Trophoblast cell (in vitro differentiated cells and primary cell): Measurements from ENCODE around the gene COA1.
"Not testable (repeated sequence)": the region's sequence is repeated elsewhere in the genome, so short reads cannot be mapped to it uniquely, and the experiment has no call there.

Experiments
- DNase-seq, 2 donors: peaks; one replicate each; pipeline ENCODE4 v3.0.0-alpha.2; 2016
- H2AFZ ChIP-seq: 2 replicates; pipeline ENCODE4 v1.6.1; 2013; ENCODE audit warnings: low read length, moderate library complexity, mild to moderate bottlenecking; ENCODE audit not compliant: insufficient read depth, poor library complexity
- H2AK5ac ChIP-seq: 2 replicates; pipeline ENCODE4 v1.6.1; 2013; ENCODE audit warnings: mild to moderate bottlenecking, low read length
- H2BK120ac ChIP-seq: 2 replicates; pipeline ENCODE4 v1.6.1; 2013; ENCODE audit warnings: low read length, mild to moderate bottlenecking, moderate library complexity; ENCODE audit not compliant: insufficient read depth, poor library complexity
- H2BK12ac ChIP-seq: 2 replicates; pipeline ENCODE4 v1.6.1; 2013; ENCODE audit warnings: mild to moderate bottlenecking, low read length, moderate library complexity
- H2BK5ac ChIP-seq: 2 replicates; pipeline ENCODE4 v1.6.1; 2013; ENCODE audit warnings: low read length, low read depth, moderate library complexity, mild to moderate bottlenecking; ENCODE audit not compliant: poor library complexity
- H3K14ac ChIP-seq: 2 replicates; pipeline ENCODE4 v1.6.1; 2013; ENCODE audit warnings: mild to moderate bottlenecking, low read length
- H3K18ac ChIP-seq: 2 replicates; pipeline ENCODE4 v1.6.1; 2013; ENCODE audit warnings: mild to moderate bottlenecking, low read length
- H3K23ac ChIP-seq: 2 replicates; pipeline ENCODE4 v1.6.1; 2013; ENCODE audit warnings: low read length
- H3K27ac ChIP-seq: 2 replicates; pipeline ENCODE4 v1.5.1; 2013; ENCODE audit warnings: low read depth, mild to moderate bottlenecking, inconsistent platforms, low read length, moderate library complexity
- H3K27me3 ChIP-seq: 2 replicates; pipeline ENCODE4 v1.6.1; 2013; ENCODE audit warnings: inconsistent platforms, mild to moderate bottlenecking, low read length, moderate library complexity; ENCODE audit not compliant: insufficient read depth
- H3K36me3 ChIP-seq, 2 experiments: 1 replicate in 1 of 2; 2 replicates in 1 of 2; pipeline ENCODE4 v1.6.1; 2013; ENCODE audit warnings: low read length in 2 of 2, mild to moderate bottlenecking in 2 of 2, moderate library complexity in 1 of 2; ENCODE audit not compliant: insufficient read depth in 2 of 2, control insufficient read depth in 1 of 2
- H3K4ac ChIP-seq: 2 replicates; pipeline ENCODE4 v1.6.1; 2013; ENCODE audit warnings: low read depth, mild to moderate bottlenecking, low read length, moderate library complexity
- H3K4me1 ChIP-seq, 2 experiments: 1 replicate in 1 of 2; 2 replicates in 1 of 2; pipeline ENCODE4 v1.6.1; 2013; ENCODE audit warnings: low read length in 2 of 2, mild to moderate bottlenecking in 2 of 2, moderate library complexity in 1 of 2; ENCODE audit not compliant: insufficient read depth in 2 of 2, control insufficient read depth in 1 of 2
- H3K4me2 ChIP-seq: 2 replicates; pipeline ENCODE4 v1.6.1; 2013; ENCODE audit warnings: inconsistent platforms, mild to moderate bottlenecking, low read length, moderate library complexity
- H3K4me3 ChIP-seq: 2 replicates; pipeline ENCODE4 v1.5.1; 2013; ENCODE audit warnings: mild to moderate bottlenecking, low read depth, low read length, inconsistent platforms
- H3K79me1 ChIP-seq: one replicate; pipeline ENCODE4 v1.6.1; 2013; ENCODE audit warnings: low read length
- H3K79me2 ChIP-seq: 2 replicates; pipeline ENCODE4 v1.6.1; 2013; ENCODE audit warnings: low read length, mild to moderate bottlenecking; ENCODE audit not compliant: control insufficient read depth, insufficient read depth, poor library complexity
- H3K9ac ChIP-seq: 2 replicates; pipeline ENCODE4 v1.6.1; 2013; ENCODE audit warnings: mild to moderate bottlenecking, low read length
- H3K9me3 ChIP-seq: 2 replicates; pipeline ENCODE4 v1.6.1; 2013; ENCODE audit warnings: low read depth, mild to moderate bottlenecking, control low read depth, inconsistent platforms, low read length; ENCODE audit not compliant: insufficient read depth
- H4K12ac ChIP-seq: 2 replicates; pipeline ENCODE4 v1.6.1; 2013; ENCODE audit warnings: low read depth, mild to moderate bottlenecking, low read length, moderate library complexity
- H4K8ac ChIP-seq: 2 replicates; pipeline ENCODE4 v1.6.1; 2013; ENCODE audit warnings: low read depth, mild to moderate bottlenecking, low read length, moderate library complexity
- H4K91ac ChIP-seq: one replicate; pipeline ENCODE4 v1.6.1; 2013; ENCODE audit warnings: low read depth, mild to moderate bottlenecking, low read length, moderate library complexity
- WGBS: extraction: QIAGEN DNeasy Blood & Tissue Kit; methylation state at CpG from one replicate; pipeline ENCODE4 v1.1.7; 2013; ENCODE audit warnings: missing lambda C conversion rate; ENCODE audit not compliant: insufficient read length, insufficient coverage; ENCODE audit errors: extremely low coverage; 5-methylcytosine and 5-hydroxymethylcytosine counted together

The COA1 gene

GRCh38 chr7:43711503-43711902 lies 17.8 kb downstream of the COA1 start:
- no peak overlapping the region for H2BK120ac ChIP-seq
- H3K4me2 ChIP-seq: no peak overlapping the region
- no peak overlapping the region for H3K14ac ChIP-seq
- no peak overlapping the region for H2AK5ac ChIP-seq
- H3K4ac ChIP-seq: no peak overlapping the region
- no peak overlapping the region for H3K9ac ChIP-seq
- no peak overlapping the region for H4K12ac ChIP-seq
- H4K8ac ChIP-seq: no peak overlapping the region
- no peak overlapping the region for H2BK12ac ChIP-seq
- H3K79me1 ChIP-seq: no peaks in the 10 kb centered on the region
- DNase-seq: no peak
- no peaks in the 10 kb centered on the region for H3K27me3 ChIP-seq
- H3K27ac ChIP-seq: no peak overlapping the region
- H4K91ac ChIP-seq: no peak overlapping the region
- H3K36me3 ChIP-seq: no peaks in the 10 kb centered on the region
- no peak overlapping the region for H3K18ac ChIP-seq
- no peak overlapping the region for H3K4me3 ChIP-seq
- no peaks in the 10 kb centered on the region for H3K79me2 ChIP-seq
- H2BK5ac ChIP-seq: no peak overlapping the region
- peaks cover under 1% of the 10 kb centered on the region for H3K9me3 ChIP-seq
- no peaks in the 10 kb centered on the region for H3K4me1 ChIP-seq
- H2AFZ ChIP-seq: no peak overlapping the region
- H3K23ac ChIP-seq: no peak overlapping the region
- WGBS: no CpG with 5 or more reads among the region's 1 CpG

DNA sequence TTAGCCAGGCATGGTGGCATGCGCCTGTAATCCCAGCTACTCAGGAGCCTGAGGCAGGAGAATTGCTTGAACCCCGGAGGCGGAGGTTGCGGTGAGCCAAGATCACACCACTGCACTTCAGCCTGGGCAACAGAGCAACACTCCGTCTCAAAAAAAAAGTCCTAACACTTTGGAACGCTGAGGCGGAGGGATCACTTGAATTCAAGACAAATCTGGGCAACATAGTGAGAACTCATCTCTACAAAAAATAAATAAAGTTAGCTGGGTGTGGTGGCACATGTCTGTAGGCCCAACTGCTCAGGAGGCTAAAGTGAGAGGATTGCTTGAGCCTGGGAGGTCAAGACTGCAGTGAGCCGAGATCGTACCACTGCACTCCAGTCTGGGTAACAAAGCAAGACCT lies 21.3 kb downstream of the COA1 start:
- WGBS: no CpG with 5 or more reads among the region's 9 CpGs
- H3K18ac ChIP-seq, H4K12ac ChIP-seq: not testable (repeated sequence)

DNA sequence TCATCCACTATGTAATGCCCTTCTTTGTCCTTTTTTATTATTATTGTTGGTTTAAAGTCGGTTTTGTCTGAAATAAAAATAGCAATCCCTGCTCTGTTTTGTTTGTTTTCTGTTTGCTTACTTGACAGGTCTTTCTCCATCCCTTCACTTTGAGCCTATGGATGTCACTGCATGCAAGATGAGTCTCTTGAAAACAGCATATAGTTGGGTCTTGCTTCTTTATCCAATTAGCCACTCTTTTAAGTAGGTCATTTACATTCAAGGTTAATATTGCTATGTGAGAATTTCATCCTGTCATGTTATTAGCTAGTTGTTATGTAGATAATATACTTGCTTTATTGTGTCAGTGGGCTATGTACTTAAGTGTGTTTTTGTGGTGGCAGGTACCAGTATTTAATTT lies 25.8 kb downstream of the COA1 start:
- Histone ChIP-seq H3K14ac (no peak overlapping the region), H3K27me3 (no peaks in the 10 kb centered on the region), H3K4me1 (no peaks in the 10 kb centered on the region), H3K23ac (no peak overlapping the region), H2BK120ac (no peak overlapping the region), H3K79me2 (no peaks in the 10 kb centered on the region), H4K8ac (no peak overlapping the region), H2AK5ac (no peak overlapping the region), H3K4me2 (no peak overlapping the region), H4K91ac (no peak overlapping the region), H3K9me3 (peaks cover 1% of the 10 kb centered on the region), H3K9ac (no peak overlapping the region), H3K27ac (no peak overlapping the region), H3K4ac (no peak overlapping the region), H3K4me3 (no peak overlapping the region), H3K36me3 (peaks cover 4 to 5% of the 10 kb centered on the region in 2 experiments), H4K12ac (no peak overlapping the region), H3K79me1 (no peaks in the 10 kb centered on the region), H2BK12ac (no peak overlapping the region), H2BK5ac (no peak overlapping the region), H2AFZ (no peak overlapping the region), H3K18ac (no peak overlapping the region)
- WGBS: no CpG with 5 or more reads among the region's 1 CpG
- DNase-seq: no peak

More for the DNA sequence above, 21.3 kb downstream of the COA1 start:
- not testable (repeated sequence) for H3K27me3 ChIP-seq, H3K79me1 ChIP-seq, H3K4me2 ChIP-seq, H2AK5ac ChIP-seq, H4K8ac ChIP-seq, H3K79me2 ChIP-seq, H3K23ac ChIP-seq, H3K36me3 ChIP-seq, H3K4me1 ChIP-seq, H3K4me3 ChIP-seq, DNase-seq, H3K4ac ChIP-seq, H2BK5ac ChIP-seq, H3K14ac ChIP-seq, H2AFZ ChIP-seq, H3K9ac ChIP-seq, H4K91ac ChIP-seq, H2BK12ac ChIP-seq, H2BK120ac ChIP-seq, H3K9me3 ChIP-seq, H3K27ac ChIP-seq

DNA sequence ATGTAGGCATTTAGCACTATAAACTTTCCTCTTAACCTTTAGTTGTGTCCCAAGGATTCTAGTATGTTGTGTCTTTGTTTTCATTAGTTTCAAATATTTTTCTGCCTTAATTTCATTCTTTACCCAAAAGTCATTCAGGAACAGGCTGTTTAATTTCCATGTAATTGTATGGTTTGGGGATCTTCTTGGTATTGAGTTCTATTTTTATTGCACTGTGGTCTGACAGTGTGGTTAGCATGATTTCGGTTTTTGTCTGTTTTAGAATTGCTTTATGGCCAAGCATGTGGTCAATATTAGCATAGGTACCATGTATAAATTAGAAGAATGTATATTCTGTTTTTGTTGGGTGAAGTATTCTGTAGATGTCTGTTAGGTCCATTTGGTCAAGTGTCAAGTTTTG lies 26.3 kb downstream of the COA1 start:
- H4K91ac ChIP-seq: no peak overlapping the region
- no peak overlapping the region for H3K4me2 ChIP-seq
- H3K4ac ChIP-seq: no peak overlapping the region
- H2AFZ ChIP-seq: no peak overlapping the region
- H2AK5ac ChIP-seq: no peak overlapping the region
- H4K8ac ChIP-seq: no peak overlapping the region
- H3K14ac ChIP-seq: no peak overlapping the region
- H3K4me1 ChIP-seq: no peaks in the 10 kb centered on the region
- no peak overlapping the region for H3K9ac ChIP-seq
- H3K79me1 ChIP-seq: no peaks in the 10 kb centered on the region
- WGBS: no CpG with 5 or more reads among the region's 1 CpG
- no peaks in the 10 kb centered on the region for H3K79me2 ChIP-seq
- no peak overlapping the region for H2BK12ac ChIP-seq
- no peak overlapping the region for H2BK5ac ChIP-seq
- H2BK120ac ChIP-seq: no peak overlapping the region
- no peak overlapping the region for H4K12ac ChIP-seq
- no peak overlapping the region for H3K4me3 ChIP-seq
- H3K27ac ChIP-seq: no peak overlapping the region
- DNase-seq: no peak
- peaks cover 1% of the 10 kb centered on the region for H3K9me3 ChIP-seq
- H3K36me3 ChIP-seq: peaks cover 4 to 5% of the 10 kb centered on the region in 2 experiments
- no peak overlapping the region for H3K23ac ChIP-seq
- no peaks in the 10 kb centered on the region for H3K27me3 ChIP-seq
- no peak overlapping the region for H3K18ac ChIP-seq
